GM18858 (cell line): ENCODE results near the gene AFF1.
"Not testable (repeated sequence)": the region's sequence is repeated elsewhere in the genome, so short reads cannot be mapped to it uniquely, and the experiment has no call there.

Experiments
- ATAC-seq: cut with Tn5 transposase; IDR thresholded peaks from one replicate; pipeline ENCODE4 v1.9.1; 2021; ENCODE audit not compliant: unreplicated experiment

Gene AFF1

GRCh38 chr4:87034527-87034926 is 99.7 kb downstream of the AFF1 start:
- no peak for ATAC-seq

DNA sequence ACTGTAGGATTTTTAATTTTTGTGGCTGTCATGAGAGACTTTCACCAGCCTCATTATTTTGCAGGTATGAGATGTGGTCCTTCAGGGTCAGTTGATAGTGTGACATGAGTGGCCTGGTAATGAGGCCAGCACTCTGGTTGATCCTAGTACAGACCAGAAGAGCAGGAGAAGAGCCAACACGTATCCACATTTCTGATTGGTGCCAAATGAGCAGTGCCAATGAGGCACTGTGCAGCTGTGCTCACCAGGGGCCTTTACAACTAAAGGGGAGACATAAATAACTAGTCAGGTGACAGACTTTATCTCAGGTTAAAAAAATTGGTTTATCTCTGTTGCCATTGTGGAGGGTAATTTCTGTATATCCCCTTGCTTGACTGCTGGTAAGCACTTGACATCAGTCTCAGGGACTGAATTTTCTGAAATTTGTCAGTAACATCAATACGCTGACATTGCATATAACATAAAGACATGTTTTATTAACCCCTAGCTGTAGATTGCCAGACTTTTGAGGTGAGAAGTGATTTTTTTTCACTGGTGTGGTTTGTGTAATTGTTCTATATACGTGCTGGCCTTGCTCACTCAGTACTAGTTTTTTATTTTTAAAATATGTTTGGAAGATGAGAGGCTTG is 101.2 kb downstream of the AFF1 start:
- no peak for ATAC-seq

DNA sequence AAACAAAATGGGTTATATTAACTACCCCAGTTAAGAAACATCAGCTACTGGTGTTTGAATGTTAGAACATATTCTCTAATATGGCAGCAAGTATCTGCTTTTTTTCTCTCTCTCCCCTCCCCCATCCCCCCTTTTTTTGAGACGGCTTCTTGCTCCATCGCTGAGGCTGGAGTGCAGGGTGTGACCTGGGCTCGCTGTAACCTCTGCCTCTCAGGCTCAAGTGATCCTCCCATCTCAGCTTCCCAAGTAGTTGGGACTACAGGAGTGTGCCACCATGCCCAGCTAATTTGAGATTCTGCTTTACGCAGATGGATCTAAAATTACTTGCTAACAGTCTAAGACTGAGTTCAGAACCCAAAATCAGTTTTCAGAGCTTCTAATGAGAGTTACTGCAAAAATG is 101.9 kb downstream of the AFF1 start:
- no peak for ATAC-seq

DNA sequence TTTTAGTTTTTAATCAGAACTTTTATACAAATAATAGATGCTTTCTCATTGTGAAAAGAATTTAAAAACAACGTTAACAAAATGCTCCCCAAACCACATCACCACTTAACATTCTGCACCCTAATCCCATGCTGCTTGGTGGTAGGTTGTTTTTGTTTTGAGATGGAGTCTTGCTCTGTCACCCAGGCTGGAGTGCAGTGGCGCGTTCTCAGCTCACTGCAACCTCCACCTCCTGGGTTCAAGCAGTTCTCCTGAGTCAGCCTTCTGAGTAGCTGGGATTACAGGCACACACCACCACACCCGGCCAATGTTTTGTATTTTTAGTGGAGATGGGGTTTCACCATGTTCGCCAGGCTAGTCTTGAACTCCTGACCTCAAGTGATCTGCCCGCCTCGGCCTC is 102.4 kb downstream of the AFF1 start:
- not testable (repeated sequence) for ATAC-seq

DNA sequence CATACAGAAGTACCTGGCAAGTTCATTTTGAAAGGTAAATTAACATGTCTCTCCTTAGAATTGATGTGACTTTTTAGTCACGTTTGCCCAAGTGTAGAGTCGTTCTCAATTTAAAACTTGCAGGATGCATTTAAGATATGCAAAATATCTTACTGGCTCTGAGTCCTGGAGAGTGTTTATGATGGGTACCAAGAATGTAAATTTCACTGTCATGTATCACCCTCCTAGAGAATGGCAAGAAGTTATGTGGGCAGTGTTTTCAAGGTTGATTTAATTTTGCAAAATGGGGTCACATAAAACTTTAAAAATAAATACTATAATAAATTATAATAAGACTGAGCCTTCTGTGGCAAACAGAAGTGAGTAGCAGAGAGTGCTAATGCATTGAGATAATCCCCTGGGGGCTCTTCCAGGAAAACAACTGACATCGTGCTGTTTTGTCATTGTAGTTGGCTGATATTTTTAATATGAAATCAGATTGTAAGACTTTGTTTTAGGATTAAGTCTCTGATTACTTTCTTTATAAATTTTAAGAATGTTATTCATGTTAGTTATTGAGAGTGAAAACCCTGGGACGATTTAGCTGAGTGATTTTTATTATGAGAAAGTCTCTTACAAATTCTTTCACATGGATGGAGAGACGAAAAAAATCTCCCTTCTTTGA is 103.0 kb downstream of the AFF1 start:
- no peak for ATAC-seq

- ATAC-seq = peak; percentile 54
Observed at GRCh38 chr4:87038837-87039615, 104.2 kb downstream of the AFF1 start.

DNA sequence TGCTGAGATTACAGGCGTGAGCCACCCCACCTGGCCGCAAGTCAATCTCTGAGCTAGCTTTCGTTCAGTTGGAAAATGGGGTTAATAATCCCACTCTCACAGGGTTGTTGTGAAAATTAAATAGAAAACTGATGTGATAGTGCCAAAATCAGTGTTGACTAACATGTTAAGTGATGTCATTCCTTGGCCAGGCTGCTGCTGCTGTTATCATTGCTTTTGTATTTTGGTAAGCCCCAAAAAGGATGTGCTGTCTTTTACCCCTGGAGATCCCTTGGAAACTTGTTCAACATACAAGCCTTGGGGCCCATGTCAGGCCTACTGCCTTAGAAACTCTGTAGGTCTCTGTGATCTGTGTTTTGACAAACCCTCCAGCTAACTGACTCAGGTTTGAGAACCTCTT is 106.3 kb downstream of the AFF1 start:
- ATAC-seq = no peak

- no peak for ATAC-seq
Observed at GRCh38 chr4:87042221-87042620, 107.4 kb downstream of the AFF1 start.

DNA sequence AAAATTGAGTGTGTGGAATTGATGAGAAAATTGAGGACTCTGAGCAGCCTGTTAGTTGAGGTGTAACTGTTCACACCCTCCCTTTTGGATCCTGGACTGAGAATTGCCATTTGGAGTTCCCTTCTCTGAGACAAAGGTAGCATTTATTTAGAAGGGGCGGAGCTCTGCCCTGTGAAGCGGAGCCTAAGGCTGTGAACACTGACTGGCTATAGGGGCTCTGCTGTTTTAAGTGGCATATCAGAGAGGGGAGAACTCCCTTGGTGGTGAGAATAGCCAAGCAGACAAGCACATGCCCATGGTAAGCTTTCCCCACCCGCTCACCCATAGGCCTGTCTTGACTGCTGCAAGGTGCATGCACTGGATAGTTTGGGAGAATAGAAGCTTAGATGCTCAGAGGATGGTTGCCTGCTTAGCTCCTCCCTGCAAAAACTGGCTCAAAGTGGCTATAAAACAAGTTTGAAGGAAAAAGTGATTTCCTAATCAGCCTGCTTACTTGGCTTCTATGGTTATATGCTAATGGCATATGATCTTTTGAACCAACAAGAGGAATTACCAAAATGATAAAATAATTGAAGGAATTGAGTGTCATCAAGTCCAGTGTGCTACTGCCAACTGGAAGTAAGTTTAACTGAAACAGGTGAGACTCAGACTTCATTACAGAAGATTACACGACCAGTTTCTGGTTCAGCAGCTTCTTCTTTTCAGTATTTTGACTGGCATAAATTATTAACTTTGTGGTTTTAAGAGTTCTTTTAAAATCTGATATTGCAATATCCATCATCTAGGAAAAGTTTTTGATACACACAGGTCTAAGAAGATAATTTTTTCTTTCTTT is 108.4 kb downstream of the AFF1 start:
- no peak for ATAC-seq

DNA sequence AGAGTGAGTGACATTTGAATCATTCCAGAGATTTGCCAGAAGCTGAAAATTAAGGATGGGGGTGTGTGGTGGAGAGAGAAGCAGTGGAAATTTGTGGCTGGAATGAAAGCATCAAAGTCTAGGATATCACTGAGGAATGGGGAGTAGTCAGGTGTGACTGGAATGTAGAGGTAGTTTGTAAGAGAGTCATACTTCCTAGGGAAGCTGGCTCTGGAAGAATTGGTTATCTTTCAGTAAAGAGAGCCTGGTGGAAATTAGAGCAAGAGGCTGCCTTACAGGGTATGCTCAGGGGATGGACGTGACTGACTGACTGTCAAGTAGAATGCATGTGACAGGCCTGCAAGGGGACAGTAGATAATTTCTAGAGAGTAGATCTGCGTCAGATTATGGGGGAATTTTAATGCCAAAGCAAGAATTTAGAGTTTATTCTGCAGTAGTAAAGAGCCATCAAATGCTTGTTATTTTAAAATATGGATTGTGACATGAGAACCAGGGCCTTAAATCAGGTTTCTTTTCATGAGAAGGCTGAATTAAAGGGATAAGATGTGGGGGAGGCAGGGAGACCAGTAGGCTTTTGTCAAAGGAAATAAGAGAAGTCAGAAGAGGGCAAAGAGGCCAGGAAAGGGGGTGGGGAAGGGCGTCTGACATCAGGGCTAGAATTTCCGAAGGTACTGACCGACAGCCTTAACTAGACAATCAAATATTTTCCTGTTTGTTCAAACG is 109.9 kb downstream of the AFF1 start:
- no peak for ATAC-seq

DNA sequence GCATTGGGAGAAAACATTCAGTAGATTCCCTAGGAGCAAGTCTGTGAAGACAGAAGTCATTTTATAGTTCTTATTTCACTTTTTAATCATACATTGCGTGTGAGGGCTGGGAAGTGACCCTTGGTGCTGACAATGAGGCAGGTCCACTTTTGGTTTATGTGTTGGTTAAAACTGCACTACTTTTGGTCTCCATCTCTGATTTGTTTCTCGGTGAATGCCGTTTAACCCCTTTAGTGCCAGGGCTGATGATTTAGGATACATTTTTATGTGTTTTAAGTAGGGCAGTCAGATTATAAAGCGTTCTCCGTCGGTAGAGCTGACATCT is 110.4 kb downstream of the AFF1 start:
- ATAC-seq = no peak

GRCh38 chr4:87045659-87046058 is 110.8 kb downstream of the AFF1 start:
- no peak for ATAC-seq

- no peak for ATAC-seq
Observed at GRCh38 chr4:87046121-87046551, 111.3 kb downstream of the AFF1 start.

DNA sequence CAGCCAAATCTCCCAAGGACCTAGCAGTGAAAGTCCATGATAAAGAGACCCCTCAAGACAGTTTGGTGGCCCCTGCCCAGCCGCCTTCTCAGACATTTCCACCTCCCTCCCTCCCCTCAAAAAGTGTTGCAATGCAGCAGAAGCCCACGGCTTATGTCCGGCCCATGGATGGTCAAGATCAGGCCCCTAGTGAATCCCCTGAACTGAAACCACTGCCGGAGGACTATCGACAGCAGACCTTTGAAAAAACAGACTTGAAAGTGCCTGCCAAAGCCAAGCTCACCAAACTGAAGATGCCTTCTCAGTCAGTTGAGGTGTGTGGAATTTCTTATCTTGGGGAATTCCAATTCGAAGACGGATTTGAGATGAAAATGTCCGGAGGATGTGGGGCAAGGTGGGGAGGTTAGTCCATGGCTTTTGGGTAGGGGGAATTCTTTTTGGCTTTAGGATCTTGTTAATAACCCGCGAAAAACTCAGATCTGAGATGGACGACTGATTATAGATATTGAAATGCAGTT is 112.5 kb downstream of the AFF1 start:
- no peak for ATAC-seq

- ATAC-seq = no peak
Observed at GRCh38 chr4:87049508-87049907, 114.7 kb downstream of the AFF1 start.

- ATAC-seq = peak; percentile 16
Observed at GRCh38 chr4:87050596-87050995, 115.8 kb downstream of the AFF1 start.

DNA sequence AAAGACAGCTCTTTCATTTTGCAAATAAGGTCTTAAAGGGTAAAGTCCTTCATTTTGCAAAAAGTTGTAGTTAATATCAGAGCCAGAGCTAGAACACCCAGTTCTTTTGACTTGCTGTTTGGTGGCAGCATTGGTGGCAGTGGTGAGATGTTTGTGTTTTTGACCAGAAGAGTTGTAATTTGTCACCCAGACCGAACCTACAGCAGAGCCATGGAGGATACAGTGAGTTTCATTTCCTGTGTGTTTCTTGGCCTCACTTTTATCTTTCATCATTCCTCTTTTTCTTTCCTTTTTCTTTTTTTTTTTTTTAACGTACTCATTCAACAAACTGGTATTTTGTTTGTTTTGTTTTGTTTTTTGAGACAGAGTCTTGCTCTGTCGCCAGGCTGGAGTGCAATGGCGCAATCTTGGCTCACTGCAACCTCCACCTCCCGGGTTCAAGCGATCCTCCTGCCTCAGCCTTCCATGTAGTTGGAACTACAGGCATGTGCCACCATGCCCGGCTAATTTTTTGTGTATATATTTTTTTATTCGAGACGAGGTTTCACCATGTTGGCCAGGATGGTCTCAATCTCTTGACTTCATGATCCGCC is 116.4 kb downstream of the AFF1 start:
- peak; percentile 36 for ATAC-seq

DNA sequence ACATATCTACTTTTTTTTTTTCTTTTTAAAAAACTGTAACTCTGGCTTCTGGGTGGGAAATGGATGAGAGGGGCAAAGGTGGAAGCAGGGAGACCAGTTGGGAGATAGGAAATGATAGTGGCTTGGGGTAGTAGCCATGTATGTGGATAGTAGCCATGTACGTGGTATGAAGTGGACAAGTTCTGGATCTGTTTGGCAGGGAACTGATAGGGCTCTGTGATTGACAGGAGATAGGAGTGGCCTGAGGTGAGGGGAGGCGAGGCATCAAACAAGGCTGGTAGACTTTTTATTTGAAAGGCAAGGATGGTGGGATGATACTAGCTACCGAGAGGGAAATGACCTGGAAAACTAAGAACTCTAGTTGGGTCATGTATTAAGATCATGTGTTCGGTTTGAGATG is 117.8 kb downstream of the AFF1 start:
- ATAC-seq = no peak

DNA sequence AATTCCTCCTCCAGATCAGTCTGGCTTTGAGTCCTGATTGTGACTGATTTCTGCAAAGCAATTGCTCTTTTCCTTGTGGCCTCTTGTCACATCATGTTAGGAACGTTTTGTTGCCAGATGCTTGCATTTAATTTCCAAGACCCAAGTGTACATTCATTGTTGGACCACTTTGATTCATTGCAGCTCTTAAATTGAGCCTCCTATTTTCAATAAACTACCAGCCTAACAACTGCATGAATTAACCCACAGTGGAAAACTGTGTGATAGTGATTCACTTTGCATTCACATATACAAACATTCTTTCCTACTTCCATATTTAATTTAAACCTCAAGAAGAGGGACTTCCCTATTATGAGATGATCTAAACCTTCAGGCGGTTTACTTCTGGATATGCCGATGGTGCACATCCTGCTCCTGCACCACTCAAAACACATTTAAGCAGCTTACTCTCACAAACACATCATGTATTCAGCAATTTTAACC is 118.4 kb downstream of the AFF1 start:
- ATAC-seq = no peak
